Coronary artery (tissue), 2 donors: ENCODE data around the gene CARMIL1.
A peak's percentile ranks its signal among the peaks of the same experiment; 100 is the strongest.

ENCODE experiments used
- DNase-seq: peaks from one replicate; pipeline ENCODE4 v3.0.0-alpha.2; 2017; ENCODE audit warnings: low spot score
- H3K27ac ChIP-seq, 2 donors: fragments of 200-600 bp; sonication (generic); one replicate each; pipeline ENCODE4 v1.5.1; 2016 to 2019
- H3K4me3 ChIP-seq: fragments of 200-600 bp; sonication (generic); 2 replicates; pipeline ENCODE4 v1.5.1; 2016; ENCODE audit warnings: mild to moderate bottlenecking, moderate library complexity
- CTCF ChIP-seq: fragments of 200-600 bp; sonication (generic); IDR thresholded peaks from one replicate; pipeline ENCODE4 v1.5.1; 2019; ENCODE audit warnings: antibody characterized with exemption

CARMIL1 gene

GRCh38 chr6:25452031-25452430 is 172.9 kb downstream of the CARMIL1 start:
- H3K27ac ChIP-seq: peak overlapping the region in 1 of 2 donors; percentile 56
- TF ChIP-seq CTCF: no peak

GRCh38 chr6:25453288-25453687 is 174.1 kb downstream of the CARMIL1 start:
- TF ChIP-seq CTCF: no peak
- no peak overlapping the region for H3K27ac ChIP-seq
- no peak for DNase-seq
- H3K4me3 ChIP-seq: no peak overlapping the region

More at GRCh38 chr6:25452031-25452430, 172.9 kb downstream of the CARMIL1 start:
- peak overlapping the region; percentile 44 for H3K4me3 ChIP-seq
- no peak for DNase-seq

GRCh38 chr6:25454136-25454535 is 175.0 kb downstream of the CARMIL1 start:
- no peak for TF ChIP-seq CTCF
- no peak for DNase-seq
- Histone ChIP-seq H3K4me3 (no peak overlapping the region), H3K27ac (no peak overlapping the region)

GRCh38 chr6:25456249-25457040 is 177.3 kb downstream of the CARMIL1 start:
- TF ChIP-seq CTCF: no peak
- no peak for DNase-seq
- no peak overlapping the region for H3K27ac ChIP-seq
- no peak overlapping the region for H3K4me3 ChIP-seq

GRCh38 chr6:25457516-25457915 is 178.3 kb downstream of the CARMIL1 start:
- no peak overlapping the region for H3K4me3 ChIP-seq
- DNase-seq: no peak
- no peak for TF ChIP-seq CTCF
- H3K27ac ChIP-seq: no peak overlapping the region

GRCh38 chr6:25458485-25458884 is 179.3 kb downstream of the CARMIL1 start:
- no peak for DNase-seq
- H3K4me3 ChIP-seq: no peak overlapping the region
- no peak for TF ChIP-seq CTCF
- H3K27ac ChIP-seq: no peak overlapping the region

GRCh38 chr6:25462235-25462897 is 183.2 kb downstream of the CARMIL1 start:
- Histone ChIP-seq H3K4me3 (no peak overlapping the region), H3K27ac (no peak overlapping the region)
- no peak for DNase-seq
- no peak for TF ChIP-seq CTCF
